ENCODE data around the gene FOXP4.

DNA sequence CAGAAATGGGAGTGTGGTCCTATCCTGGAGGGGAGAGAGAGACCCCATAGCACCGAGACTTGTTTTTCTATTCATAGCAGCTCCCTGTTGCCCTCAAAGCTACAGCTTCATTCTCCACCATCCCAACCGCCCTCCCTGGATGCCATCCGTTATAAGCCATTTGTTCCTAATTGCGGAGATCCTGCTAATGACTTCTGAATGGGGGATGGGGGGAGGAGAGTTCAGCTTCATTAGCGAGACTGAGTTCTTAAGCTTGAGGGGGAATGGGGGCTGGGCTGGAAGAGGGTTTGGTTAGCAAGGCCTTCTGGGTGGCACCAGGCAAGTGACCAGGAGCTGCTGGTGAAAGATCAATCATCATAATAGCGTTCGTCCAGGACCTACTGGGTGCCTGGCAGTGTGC, 27.1 kb downstream of the FOXP4 start:
- no peak for TF ChIP-seq CTCF (IDR thresholded peaks at IDR 0.05; ENCODE audit: low read depth, low read length)
- no peak for TF ChIP-seq EZH2phosphoT487 (IDR thresholded peaks at IDR 0.05; ENCODE audit: low read depth)

Measured in OCI-LY3 (cell line).